Right hindlimb (tissue), 1 donor: ENCODE measurements around the gene STOX2.

ENCODE experiments used
- DNase-seq: peaks from one replicate; pipeline ENCODE4 v3.0.0-alpha.2; 2018

STOX2 gene

GRCh38 chr4:183898456-183898855, 6.7 kb upstream of the STOX2 start:
- DNase-seq, result no peak

- no peak for DNase-seq
Measured at GRCh38 chr4:183903021-183903760, 1.9 kb upstream of the STOX2 start.

GRCh38 chr4:183905593-183906488, 734 bp downstream of the STOX2 start:
- DNase-seq, result peak; percentile 66

- DNase-seq, result peak; percentile 57
Measured at GRCh38 chr4:183906489-183906738, 1.3 kb downstream of the STOX2 start.

- peak; percentile 54 for DNase-seq
Measured at GRCh38 chr4:183906739-183907651, 1.9 kb downstream of the STOX2 start.

- DNase-seq, result no peak
Measured at GRCh38 chr4:183907871-183908683, 3.0 kb downstream of the STOX2 start.

- no peak for DNase-seq
Measured at GRCh38 chr4:183909187-183909586, 4.1 kb downstream of the STOX2 start.

- DNase-seq, result no peak
Measured at GRCh38 chr4:183909801-183910200, 4.7 kb downstream of the STOX2 start.

GRCh38 chr4:183912585-183912984, 7.5 kb downstream of the STOX2 start:
- no peak for DNase-seq

- no peak for DNase-seq
Measured at GRCh38 chr4:183915976-183916375, 10.9 kb downstream of the STOX2 start.

- DNase-seq, result peak; percentile 30
Measured at GRCh38 chr4:183918696-183919095, 13.6 kb downstream of the STOX2 start.

- peak; percentile 62 for DNase-seq
Measured at GRCh38 chr4:183919141-183919540, 14.0 kb downstream of the STOX2 start.

GRCh38 chr4:183920512-183920911, 15.4 kb downstream of the STOX2 start:
- DNase-seq, result no peak

GRCh38 chr4:183921335-183921734, 16.2 kb downstream of the STOX2 start:
- DNase-seq, result no peak

GRCh38 chr4:183924362-183925044, 19.4 kb downstream of the STOX2 start:
- no peak for DNase-seq

GRCh38 chr4:183926950-183927349, 21.8 kb downstream of the STOX2 start:
- no peak for DNase-seq

- no peak for DNase-seq
Measured at GRCh38 chr4:183932576-183932975, 27.5 kb downstream of the STOX2 start.

GRCh38 chr4:183934761-183935160, 29.7 kb downstream of the STOX2 start:
- DNase-seq, result no peak

- DNase-seq, result no peak
Measured at GRCh38 chr4:183935355-183936005, 30.4 kb downstream of the STOX2 start.

- peak; percentile 65 for DNase-seq
Measured at GRCh38 chr4:183936047-183936446, 30.9 kb downstream of the STOX2 start.
